NCI-H146 treated with DMSO at 0.1 percent for 48 hours (cell line): Measurements from ENCODE around the gene SYNGR2.

Experiments used
- DNase-seq: peaks from one replicate; lab custom pipeline; 2025; ENCODE audit not compliant: unreplicated experiment; lab: John Stamatoyannopoulos, UW

The SYNGR2 gene

GRCh38 chr17:78168242-78168902 is at the start of gene SYNGR2:
Gene SYNGR2, plus strand, starts transcription at chr17:78168581. Its CDS starts 36 bp downstream, at chr17:78168617.
- DNase-seq = peak; percentile 63

GRCh38 chr17:78118801-78119241 is 49.6 kb upstream of the SYNGR2 start:
- no peak for DNase-seq

GRCh38 chr17:78120537-78120936 is 47.8 kb upstream of the SYNGR2 start:
- DNase-seq = no peak

GRCh38 chr17:78120971-78121800 is 47.2 kb upstream of the SYNGR2 start:
- no peak for DNase-seq

- DNase-seq = no peak
These were observed 46.6 kb upstream of the SYNGR2 start for GRCh38 chr17:78121801-78122215.

GRCh38 chr17:78122216-78122930 is 46.0 kb upstream of the SYNGR2 start:
- DNase-seq = no peak

- no peak for DNase-seq
These were observed 45.5 kb upstream of the SYNGR2 start for GRCh38 chr17:78122931-78123249.

GRCh38 chr17:78123258-78123929 is 45.0 kb upstream of the SYNGR2 start:
- no peak for DNase-seq

- no peak for DNase-seq
These were observed 44.1 kb upstream of the SYNGR2 start for GRCh38 chr17:78124081-78124835.

GRCh38 chr17:78124836-78125137 is 43.6 kb upstream of the SYNGR2 start:
- DNase-seq = no peak

GRCh38 chr17:78125138-78125913 is 43.1 kb upstream of the SYNGR2 start:
- DNase-seq = no peak

GRCh38 chr17:78125976-78126894 is 42.1 kb upstream of the SYNGR2 start:
- no peak for DNase-seq

- DNase-seq = no peak
These were observed 41.5 kb upstream of the SYNGR2 start for GRCh38 chr17:78126895-78127238.

GRCh38 chr17:78127239-78127887 is 41.0 kb upstream of the SYNGR2 start:
- no peak for DNase-seq

GRCh38 chr17:78127888-78128550 is 40.4 kb upstream of the SYNGR2 start:
- no peak for DNase-seq

GRCh38 chr17:78128551-78129350 is 39.6 kb upstream of the SYNGR2 start, which contains the start of gene TMC6:
Gene TMC6, minus strand, starts transcription at chr17:78128755. Its CDS starts 1,923 bp downstream, at chr17:78126832.
- peak; percentile 58 for DNase-seq
